K562 (cell line): ENCODE measurements around the gene CYB561A3. TPM values are rescaled to one million over a fixed set of nuclear protein-coding genes. Genes with fewer than 3 reads are reported as not detected.

Experiments
- DPF2 ChIP-seq: fragments of 450-650 bp; IDR thresholded peaks from 2 replicates; pipeline ENCODE4 v1.6.1; 2016
- GTF3C2 ChIP-seq: IDR thresholded peaks from 3 replicates; pipeline ENCODE4 v1.6.1; 2011; ENCODE audit warnings: borderline replicate concordance, mild to moderate bottlenecking, moderate library complexity; ENCODE audit not compliant: insufficient read length; ENCODE audit errors: extremely low read depth
- MAFG ChIP-seq: fragments of 450-650 bp; conservative IDR thresholded peaks from 2 replicates; pipeline ENCODE4 v1.6.1; 2016; ENCODE audit warnings: missing genetic modification characterization, missing compliant biosample characterization
- MEF2D ChIP-seq: conservative IDR thresholded peaks from 2 replicates; pipeline ENCODE4 v1.6.1; 2016; ENCODE audit warnings: low read depth, missing genetic modification characterization, missing compliant biosample characterization
- NFIC ChIP-seq: fragments of 450-650 bp; IDR thresholded peaks from 2 replicates; pipeline ENCODE4 v1.6.1; 2017; ENCODE audit warnings: mild to moderate bottlenecking, inconsistent platforms
- NUFIP1 ChIP-seq: fragments of 450-650 bp; IDR thresholded peaks from 2 replicates; pipeline ENCODE4 v1.6.1; 2018; ENCODE audit not compliant: partially characterized antibody
- TBL1XR1 ChIP-seq, 2 experiments: IDR thresholded peaks; 2 replicates each; pipeline ENCODE4 v1.6.1; 2012; ENCODE audit warnings: improper control_type of control experiment in 2 of 2, low read length in 2 of 2, mild to moderate bottlenecking in 1 of 2
- ZBTB7A ChIP-seq: IDR thresholded peaks from 2 replicates; pipeline ENCODE4 v1.6.1; 2011; ENCODE audit warnings: low read depth, mild to moderate bottlenecking, low read length, moderate library complexity, borderline replicate concordance; ENCODE audit not compliant: control insufficient read depth
- ZFP36 ChIP-seq: fragments of 150-350 bp; IDR thresholded peaks from 2 replicates; pipeline ENCODE4 v1.6.1; 2018; ENCODE audit warnings: low read length, low read depth; ENCODE audit not compliant: partially characterized antibody
- ZZZ3 ChIP-seq: fragments of 450-650 bp; IDR thresholded peaks from 2 replicates; pipeline ENCODE4 v1.6.1; 2016; ENCODE audit warnings: antibody characterized with exemption, mild to moderate bottlenecking, moderate library complexity
- polyA plus RNA-seq, 8 experiments: library from polyadenylated mRNA; depleted of rRNA in 4 of 8; stranded (reverse) in 5 of 8; unstranded in 3 of 8; fragments of >200 nt; fragmentation: Nextera tagmentation in 2 of 8; fragmentation: Illumina TruSeq in 1 of 8; extraction: Ambion mirVana in 2 of 8; extraction: Trizol in 1 of 8; gene quantifications; 2 replicates each; pipeline versions ENCODE4 v1.2.1 to v1.2.3, GENCODE V29; 2011 to 2014; ENCODE audit warnings: inconsistent platforms in 1 of 8, missing spikeins in 1 of 8
- total RNA-seq, 7 experiments: library from RNA; depleted of rRNA in 6 of 7; stranded (reverse); fragments of >200 nt in 6 of 7; fragmentation: Illumina TruSeq in 2 of 7; extraction: Trizol in 2 of 7; gene quantifications; 2 replicates each; pipeline versions ENCODE4 v1.2.1 to v1.2.3, GENCODE V29; 2011 to 2021; ENCODE audit warnings: low replicate concordance in 1 of 7

The CYB561A3 gene
- total and polyA plus RNA-seq, 9 of the 15 experiments (the other 6 are each of a cell fraction or from before 2014, with no cell fraction given) = 29.2 to 78.9 (median 37.9) TPM

- TF ChIP-seq MEF2D (tag) = no peak; the same call in 1 of the 2 replicates
- TF ChIP-seq TBL1XR1 (IDR thresholded peaks at IDR 0.05; ENCODE audit: low read length in 2 of 2) = no peak
- TF ChIP-seq DPF2 = no peak; the same call in 1 of the 2 replicates
- TF ChIP-seq ZBTB7A = no peak
- TF ChIP-seq MAFG (tag) = no peak
- no peak for TF ChIP-seq GTF3C2
- no peak for TF ChIP-seq ZFP36
- TF ChIP-seq ZZZ3 = no peak
- no peak for TF ChIP-seq NFIC
- TF ChIP-seq NUFIP1 = no peak
- TF ChIP-seq, all 486 proteins: peak for 24
Observed at GRCh38 chr11:61353131-61354067, 8.3 kb downstream of the CYB561A3 start (continued).
